GM12878 (cell line): Measurements from ENCODE around the gene TSR1.

Experiments
- CEBPB ChIP-seq, 2 experiments: fragments of 150-350 bp in 1 of 2; IDR thresholded peaks; 2 replicates each; pipeline ENCODE4 v1.6.1; 2012 to 2014; ENCODE audit warnings: low read depth in 2 of 2, low read length in 2 of 2, borderline replicate concordance in 1 of 2, inconsistent platforms in 1 of 2
- CTCF ChIP-seq, 3 experiments: IDR thresholded peaks in 2 of 3; conservative IDR thresholded peaks in 1 of 3; 2 replicates each; pipeline ENCODE4 v1.5.1; 2011; ENCODE audit warnings: low read depth in 3 of 3, low read length in 3 of 3, mild to moderate bottlenecking in 3 of 3, control low read depth in 2 of 3, moderate library complexity in 2 of 3, inconsistent platforms in 1 of 3, mixed read lengths in 1 of 3; ENCODE audit not compliant: control insufficient read depth in 2 of 3, insufficient read depth in 1 of 3; ENCODE audit errors: extremely low read depth in 1 of 3
- REST ChIP-seq: IDR thresholded peaks from 2 replicates; pipeline ENCODE4 v1.6.1; 2012; ENCODE audit warnings: mild to moderate bottlenecking, low read depth, low read length

GRCh38 chr17:2362416-2362815 lies 26.2 kb upstream of the TSR1 start:
- TF ChIP-seq REST = no peak
- no peak for TF ChIP-seq CTCF (IDR thresholded peaks at IDR 0.05 in 2 of 3, conservative IDR thresholded peaks at IDR 0.05 in 1 of 3; ENCODE audit: control insufficient read depth in 2 of 3, extremely low read depth in 1 of 3, insufficient read depth in 1 of 3, low read depth in 3 of 3, low read length in 3 of 3)
- TF ChIP-seq CEBPB (IDR thresholded peaks at IDR 0.05; ENCODE audit: borderline replicate concordance in 1 of 2, low read depth in 2 of 2, low read length in 2 of 2) = no peak
